ENCODE measurements around the gene HBG2.

HBG2 gene

GRCh38 chr11:5229796-5230195, 24.8 kb downstream of the HBG2 start:
- DNase-seq (ENCODE audit: low read depth): no peak

- DNase-seq (ENCODE audit: low read depth): no peak
Measured at GRCh38 chr11:5229356-5229755, 25.2 kb downstream of the HBG2 start.

GRCh38 chr11:5228124-5228523, 26.5 kb downstream of the HBG2 start:
- DNase-seq (ENCODE audit: low read depth): no peak

- DNase-seq (ENCODE audit: low read depth): no peak
Measured at GRCh38 chr11:5227681-5228080, 26.9 kb downstream of the HBG2 start.

GRCh38 chr11:5226732-5227310, 27.8 kb downstream of the HBG2 start, which contains the start of gene HBB:
Gene HBB, minus strand, starts transcription at chr11:5227071. Its CDS starts 50 bp downstream, at chr11:5227021.
- DNase-seq (ENCODE audit: low read depth): no peak

GRCh38 chr11:5225480-5225871, 29.1 kb downstream of the HBG2 start:
- DNase-seq (ENCODE audit: low read depth): no peak

- no peak for DNase-seq (ENCODE audit: low read depth)
Measured at GRCh38 chr11:5224538-5225479, 29.8 kb downstream of the HBG2 start.

GRCh38 chr11:5223686-5224085, 30.9 kb downstream of the HBG2 start:
- no peak for DNase-seq (ENCODE audit: low read depth)

GRCh38 chr11:5223146-5223545, 31.4 kb downstream of the HBG2 start:
- no peak for DNase-seq (ENCODE audit: low read depth)

GRCh38 chr11:5210376-5210885, 44.1 kb downstream of the HBG2 start:
- DNase-seq (ENCODE audit: low read depth): no peak

GRCh38 chr11:5204787-5205186, 49.8 kb downstream of the HBG2 start:
- peak; percentile 45 for DNase-seq (ENCODE audit: low read depth)

GRCh38 chr11:5203366-5203765, 51.2 kb downstream of the HBG2 start:
- peak; percentile 23 for DNase-seq (ENCODE audit: low read depth)

All from HS-5 (cell line).